GM13976 (cell line): Measurements from ENCODE around the gene NOSIP.
"Not testable (repeated sequence)": the region's sequence is repeated elsewhere in the genome, so short reads cannot be mapped to it uniquely, and the experiment has no call there.

Experiments
- DNase-seq: peaks from one replicate; pipeline ENCODE4 v3.0.0; 2012; ENCODE audit warnings: low spot score
- in situ Hi-C: fragments of 300-500 bp; cut with MboI; formaldehyde crosslinking; loops from one replicate; pipeline ENCODE4 v1.12.0; 2022; ENCODE audit warnings: low sequenced_read_pairs, mixed read lengths, inconsistent platforms; ENCODE audit not compliant: unreplicated experiment
- TF ChIP-seq, protein P1 (sequence below): IDR thresholded peaks from 2 replicates; pipeline ENCODE4 v1.5.1; 2012; ENCODE audit warnings: borderline replicate concordance, mild to moderate bottlenecking; ENCODE audit not compliant: insufficient read depth; ENCODE audit errors: extremely low read depth, missing control alignments, control extremely low read depth

The NOSIP gene

DNA sequence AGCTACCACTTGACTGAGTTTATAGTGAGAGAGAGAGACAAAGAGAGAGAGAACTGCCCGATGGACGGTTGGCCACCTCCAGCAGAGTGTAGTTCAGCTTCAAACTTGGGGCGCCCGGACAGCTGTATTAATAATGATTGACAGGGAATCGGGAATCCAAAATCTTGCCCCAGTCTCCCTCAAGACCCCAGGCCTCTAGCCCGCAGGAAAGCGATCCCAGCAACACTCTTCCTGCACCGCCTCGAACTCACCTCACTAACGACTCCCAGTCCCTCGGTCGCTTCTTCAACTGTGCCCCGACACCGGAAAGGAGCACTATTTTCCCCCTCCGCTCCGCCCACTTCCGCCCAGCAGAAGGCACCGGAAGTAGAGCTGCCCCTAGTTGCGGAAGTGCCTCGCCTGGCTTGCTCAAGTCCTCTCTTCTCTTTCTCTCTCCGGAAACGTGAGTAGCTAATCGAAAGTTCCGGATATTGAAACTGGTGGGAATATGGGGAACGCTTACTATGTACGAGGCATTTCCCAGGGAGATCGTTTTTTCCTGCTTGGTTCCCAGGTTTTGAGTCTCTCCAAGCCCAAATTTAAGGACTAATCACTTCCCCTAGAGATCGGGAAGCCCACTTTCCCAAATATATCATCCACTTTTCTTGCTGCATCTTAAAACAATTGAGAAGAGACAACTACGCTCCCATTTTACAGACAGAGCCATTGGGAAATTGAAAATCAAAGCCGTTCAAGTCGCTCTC is at the start of gene NOSIP:
NOSIP (minus strand) TSS at position 293 of the 743 bp plus-strand sequence. CDS start 19,865 bp downstream, outside the sequence.
- in situ Hi-C loops: no loop called here
- peak; percentile 91 for DNase-seq
- TF ChIP-seq, protein P1, sequence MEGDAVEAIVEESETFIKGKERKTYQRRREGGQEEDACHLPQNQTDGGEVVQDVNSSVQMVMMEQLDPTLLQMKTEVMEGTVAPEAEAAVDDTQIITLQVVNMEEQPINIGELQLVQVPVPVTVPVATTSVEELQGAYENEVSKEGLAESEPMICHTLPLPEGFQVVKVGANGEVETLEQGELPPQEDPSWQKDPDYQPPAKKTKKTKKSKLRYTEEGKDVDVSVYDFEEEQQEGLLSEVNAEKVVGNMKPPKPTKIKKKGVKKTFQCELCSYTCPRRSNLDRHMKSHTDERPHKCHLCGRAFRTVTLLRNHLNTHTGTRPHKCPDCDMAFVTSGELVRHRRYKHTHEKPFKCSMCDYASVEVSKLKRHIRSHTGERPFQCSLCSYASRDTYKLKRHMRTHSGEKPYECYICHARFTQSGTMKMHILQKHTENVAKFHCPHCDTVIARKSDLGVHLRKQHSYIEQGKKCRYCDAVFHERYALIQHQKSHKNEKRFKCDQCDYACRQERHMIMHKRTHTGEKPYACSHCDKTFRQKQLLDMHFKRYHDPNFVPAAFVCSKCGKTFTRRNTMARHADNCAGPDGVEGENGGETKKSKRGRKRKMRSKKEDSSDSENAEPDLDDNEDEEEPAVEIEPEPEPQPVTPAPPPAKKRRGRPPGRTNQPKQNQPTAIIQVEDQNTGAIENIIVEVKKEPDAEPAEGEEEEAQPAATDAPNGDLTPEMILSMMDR: no peak

DNA sequence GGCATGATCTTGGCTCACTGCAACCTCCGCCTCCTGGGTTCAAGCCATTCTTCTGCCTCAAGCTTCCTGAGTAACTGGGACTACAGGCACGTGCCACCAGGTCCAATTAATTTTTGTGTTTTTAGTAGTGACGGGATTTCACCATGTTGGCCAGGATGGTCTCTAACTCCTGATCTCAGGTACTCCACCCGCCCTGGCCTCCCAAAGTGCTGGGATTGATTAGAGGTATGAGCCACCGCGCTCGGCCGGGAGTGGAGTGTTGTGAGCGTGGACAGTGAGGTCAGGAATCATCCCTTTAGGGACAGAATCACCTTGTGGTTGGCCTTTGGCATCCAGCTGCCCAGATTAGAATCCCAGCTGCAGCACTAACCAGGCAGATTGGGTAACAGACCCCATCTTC is 49.3 kb upstream of the NOSIP start:
- TF ChIP-seq, protein P1: no peak
- in situ Hi-C loops: no loop called here

DNA sequence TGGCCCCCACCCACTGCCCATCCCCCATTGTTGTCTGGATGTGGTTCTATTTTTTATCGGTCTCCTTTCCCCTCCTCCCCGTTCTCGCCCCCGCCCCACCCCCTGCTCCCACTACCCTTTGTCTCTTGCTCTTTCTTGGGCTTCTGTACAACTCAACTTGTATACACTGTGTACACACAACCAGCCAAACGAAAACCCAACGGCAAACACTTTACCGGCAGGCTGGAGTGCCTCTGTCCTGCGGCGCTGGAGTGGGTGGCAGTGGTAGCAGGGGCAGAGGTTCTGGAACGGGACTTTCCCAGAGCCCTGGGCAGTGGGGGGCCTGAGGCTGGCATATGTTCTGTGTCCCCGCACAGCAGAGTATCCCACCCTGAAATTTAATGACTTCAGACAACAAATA is 45.9 kb upstream of the NOSIP start:
- no peak for DNase-seq
- in situ Hi-C loops: no loop called here
- TF ChIP-seq, protein P1: no peak

More for the DNA sequence above, 49.3 kb upstream of the NOSIP start:
- no peak for DNase-seq

DNA sequence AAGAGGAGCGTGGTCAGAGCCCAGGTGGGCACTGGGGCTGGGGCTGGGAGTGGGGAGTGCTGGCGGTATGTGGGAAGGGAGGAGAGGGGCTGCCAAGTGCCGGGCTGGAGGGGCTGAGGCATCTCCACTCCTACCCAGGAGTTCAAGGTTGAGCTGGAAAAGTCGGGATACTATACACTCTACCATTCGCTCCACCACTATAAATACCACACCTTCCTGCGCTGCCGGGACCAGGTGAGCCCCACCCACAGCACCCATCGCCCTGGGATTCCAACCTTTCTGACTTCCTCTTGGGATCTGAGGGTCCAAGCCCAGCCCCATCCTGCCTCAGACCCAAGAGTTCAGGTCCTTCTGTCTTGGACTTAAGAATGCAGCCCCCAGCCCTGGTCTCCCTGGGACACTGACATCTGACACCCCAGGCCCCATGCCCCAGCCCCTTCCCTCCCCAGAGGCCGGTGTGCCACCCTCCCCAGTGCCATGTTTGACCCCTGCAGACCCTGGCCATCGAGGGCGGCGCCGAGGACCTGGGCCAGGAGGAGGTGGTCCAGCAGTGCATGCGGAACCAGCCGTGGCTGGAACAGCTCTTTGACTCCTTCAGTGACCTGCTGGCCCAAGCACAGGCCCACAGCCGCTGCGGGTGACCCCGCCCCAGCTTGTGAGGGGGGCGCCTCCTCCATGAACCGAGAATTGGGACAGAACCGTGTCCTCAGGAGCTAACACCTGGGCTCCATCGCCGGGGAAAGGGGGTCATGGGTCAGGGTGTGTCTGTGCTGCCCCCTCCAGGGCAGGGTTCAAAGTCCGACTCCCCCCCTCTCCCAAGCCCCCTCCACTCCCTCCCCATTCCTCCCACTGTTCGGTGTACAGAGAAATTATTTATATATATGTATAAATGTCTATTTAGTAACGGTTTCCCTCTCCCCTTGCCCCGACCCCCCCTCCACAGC is 44.9 kb upstream of the NOSIP start:
- TF ChIP-seq, protein P1: no peak
- no peak for DNase-seq
- in situ Hi-C loops: no loop called here

GRCh38 chr19:49617860-49618259 is 37.5 kb upstream of the NOSIP start:
- in situ Hi-C loops: not testable (repeated sequence)

GRCh38 chr19:49616945-49617344 is 36.6 kb upstream of the NOSIP start:
- in situ Hi-C loops: no loop called here

More at GRCh38 chr19:49617860-49618259, 37.5 kb upstream of the NOSIP start:
- DNase-seq: not testable (repeated sequence)

More at GRCh38 chr19:49616945-49617344, 36.6 kb upstream of the NOSIP start:
- TF ChIP-seq, protein P1: no peak
- DNase-seq: no peak
